Measurements from ENCODE around the gene SULT1C3.

GRCh38 chr2:108267101-108267500, 27.3 kb downstream of the SULT1C3 start:
- no peak for TF ChIP-seq REST (IDR thresholded peaks at IDR 0.05; ENCODE audit: borderline replicate concordance in 1 of 2, low read depth in 1 of 2, low read length in 2 of 2)
- TF ChIP-seq MTF1 (CRISPR knock-in tag; IDR thresholded peaks at IDR 0.05): no peak
- TF ChIP-seq ATF3 (CRISPR knock-in tag; IDR thresholded peaks at IDR 0.05): no peak
- TF ChIP-seq CEBPZ (IDR thresholded peaks at IDR 0.05; ENCODE audit: low read length): no peak
- TF ChIP-seq SP2 (CRISPR knock-in tag; IDR thresholded peaks at IDR 0.05): no peak
- TF ChIP-seq YY1 (IDR thresholded peaks at IDR 0.05; ENCODE audit: insufficient read depth, insufficient replicate concordance, low read depth, low read length): no peak
- TF ChIP-seq RARG (CRISPR knock-in tag; IDR thresholded peaks at IDR 0.05; ENCODE audit: low read depth): no peak

All from HepG2 (cell line).